ENCODE results near the gene SLC2A10. TPM values are rescaled to one million over a fixed set of nuclear protein-coding genes. Genes with fewer than 3 reads are reported as not detected.
A peak's percentile ranks its signal among the peaks of the same experiment; 100 is the strongest.

Gene SLC2A10
- total RNA-seq (1 to 10 TPM in 3 of 4 donors, under 1 TPM in 1; 0.40 to 1.7 (median 1.3) TPM), polyA plus RNA-seq (1 to 10 TPM in 1 of 3 donors, under 1 TPM in 2; 0.61 to 1.3 (median 0.84) TPM)
- long read RNA-seq, donor 1, partial matches to known transcripts, result 0 of 1 reads
- long read RNA-seq, donor 1, other reads (novel, unspliced or antisense), result 1 of 1 reads
- long read RNA-seq, donor 2, full-length matches to known transcripts, result 2 of 3 reads
- long read RNA-seq, donor 2, partial matches to known transcripts, result 1 of 3 reads
- long read RNA-seq, donor 2, other reads (novel, unspliced or antisense), result 0 of 3 reads

DNA sequence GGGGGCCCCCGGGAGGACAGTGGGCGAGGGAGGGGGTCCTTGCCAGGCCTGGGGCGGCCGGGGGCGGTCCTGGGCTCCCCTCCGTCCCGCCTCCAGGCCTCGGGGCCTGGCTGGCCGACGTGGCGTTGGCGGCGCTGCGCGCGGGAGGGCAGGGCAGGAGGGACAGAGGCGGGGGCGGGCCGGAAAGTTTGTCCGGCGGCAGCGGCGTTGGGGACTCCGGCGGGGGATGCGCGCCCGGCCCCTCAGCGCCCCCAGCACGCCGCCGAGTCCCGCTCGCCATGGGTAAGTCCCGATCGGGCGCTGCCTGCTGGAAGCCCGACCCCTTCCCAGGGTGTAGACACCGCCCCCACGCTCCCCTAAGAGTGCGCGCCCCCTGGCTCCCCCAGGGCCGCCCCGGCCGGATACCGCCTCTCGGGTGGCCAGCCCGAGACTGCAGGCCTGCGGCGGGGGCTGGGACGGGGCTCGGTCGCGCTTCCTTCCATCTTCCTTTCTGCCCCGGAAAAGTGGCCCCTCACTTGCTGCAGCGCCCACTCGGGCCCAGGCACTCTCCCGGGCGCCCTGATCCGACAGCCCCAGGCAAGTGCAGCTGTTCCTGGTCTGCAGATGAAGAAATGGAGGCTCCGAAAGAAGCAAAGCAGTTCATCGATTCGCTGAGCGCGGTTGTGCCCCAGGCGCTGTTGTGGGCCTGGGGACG lies at the start of gene SLC2A10:
Gene SLC2A10 (plus strand): TSS at position 191 of the 694 bp plus-strand sequence. CDS start 88 bp downstream, at position 279.
- Histone ChIP-seq H3K27ac (peak within 1 kb of the TSS; percentile 53), H3K4me1 (no peaks in the 10 kb centered on the region), H3K27me3 (ENCODE audit: insufficient read depth in 3 of 3, low read length in 2 of 3) (peaks cover 0 to 31% (median 13%) of the 10 kb centered on the region in 3 donors), H3K36me3 (ENCODE audit: insufficient read depth in 1 of 2, low read depth in 1 of 2) (no peaks in the 10 kb centered on the region), H3K9me3 (no peaks in the 10 kb centered on the region), H3K4me3 (peak within 1 kb of the TSS; percentile 70)
- peak; percentile 51 to 79 (median 61) for ATAC-seq
- intact Hi-C loops (cut with DNase I), result no loop called here
- 1 to 2% (median 1%) methylated on average over 49 to 67 of the region's 67 CpGs for WGBS, 3 donors
- TF ChIP-seq CTCF (IDR thresholded peaks at IDR 0.05), result no peak
- DNase-seq, result peak; percentile 67 to 74

- 85 to 88% (median 87%) methylated on average over 4 of the region's 4 CpGs for WGBS, 3 donors
- DNase-seq (no peak), ATAC-seq (no peak)
- intact Hi-C loops (cut with DNase I), result no loop called here
- H3K27me3 ChIP-seq (ENCODE audit: insufficient read depth in 3 of 3, low read length in 2 of 3), result no peaks in the 10 kb centered on the region
- peaks cover 0 to under 1% of the 10 kb centered on the region in 2 donors for H3K36me3 ChIP-seq (ENCODE audit: insufficient read depth in 1 of 2, low read depth in 1 of 2)
- no peaks in the 10 kb centered on the region for H3K9me3 ChIP-seq
- TF ChIP-seq CTCF (IDR thresholded peaks at IDR 0.05), result no peak
- H3K27ac ChIP-seq, result no peak overlapping the region
- no peak overlapping the region for H3K4me3 ChIP-seq
- no peaks in the 10 kb centered on the region for H3K4me1 ChIP-seq
Observed at GRCh38 chr20:46660487-46660886, 49.0 kb upstream of the SLC2A10 start.

GRCh38 chr20:46661659-46662058 lies 47.8 kb upstream of the SLC2A10 start:
- ATAC-seq, result no peak
- Histone ChIP-seq H3K4me3 (no peak overlapping the region), H3K4me1 (no peaks in the 10 kb centered on the region), H3K27me3 (ENCODE audit: insufficient read depth in 3 of 3, low read length in 2 of 3) (no peaks in the 10 kb centered on the region), H3K27ac (no peak overlapping the region), H3K36me3 (ENCODE audit: insufficient read depth in 1 of 2, low read depth in 1 of 2) (peaks cover 0 to 4% of the 10 kb centered on the region in 2 donors), H3K9me3 (no peaks in the 10 kb centered on the region)
- 97 to 100% (median 100%) methylated on average over 1 of the region's 1 CpG for WGBS, 3 donors
- intact Hi-C loops (cut with DNase I), result no loop called here
- DNase-seq, result no peak
- TF ChIP-seq CTCF (IDR thresholded peaks at IDR 0.05), result no peak

DNA sequence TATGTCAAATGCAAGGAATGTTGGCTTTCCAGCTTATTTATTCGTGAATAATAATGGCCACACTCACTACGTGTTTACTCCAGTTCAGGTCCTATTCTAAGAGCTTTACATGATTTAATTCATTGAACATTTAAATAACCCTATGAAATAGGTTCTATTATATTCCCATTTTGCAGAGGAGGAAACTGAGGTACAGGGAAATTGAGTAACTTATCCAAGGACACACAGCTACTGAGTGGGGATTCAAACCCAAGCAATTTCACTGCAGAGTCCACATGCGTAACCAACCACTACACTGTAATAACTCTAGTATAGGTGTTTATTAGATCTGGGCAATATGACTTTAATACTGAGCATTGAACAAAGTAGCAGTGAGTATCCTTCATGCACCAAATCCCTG lies 45.9 kb upstream of the SLC2A10 start:
- no peaks in the 10 kb centered on the region for H3K27me3 ChIP-seq (ENCODE audit: insufficient read depth in 3 of 3, low read length in 2 of 3)
- peaks cover 0 to 4% of the 10 kb centered on the region in 2 donors for H3K36me3 ChIP-seq (ENCODE audit: insufficient read depth in 1 of 2, low read depth in 1 of 2)
- no peak for TF ChIP-seq CTCF (IDR thresholded peaks at IDR 0.05)
- no peak overlapping the region for H3K4me3 ChIP-seq
- no peak for ATAC-seq
- intact Hi-C loops (cut with DNase I), result no loop called here
- 94 to 97% (median 95%) methylated on average over 3 of the region's 3 CpGs for WGBS, 3 donors
- no peaks in the 10 kb centered on the region for H3K4me1 ChIP-seq
- no peak overlapping the region for H3K27ac ChIP-seq
- no peak for DNase-seq
- no peaks in the 10 kb centered on the region for H3K9me3 ChIP-seq
